ENCODE measurements around the gene HSD17B11. TPM values are rescaled to one million over a fixed set of nuclear protein-coding genes. Genes with fewer than 3 reads are reported as not detected.
"Not testable (repeated sequence)": the region's sequence is repeated elsewhere in the genome, so short reads cannot be mapped to it uniquely, and the experiment has no call there.

Gene HSD17B11
- total RNA-seq, 1 donor from 2014 or later = 10.3 TPM

- no peaks in the 10 kb centered on the region for H3K36me3 Mint-ChIP-seq (ENCODE audit: low read depth)
- H3K4me3 Mint-ChIP-seq (ENCODE audit: unreplicated experiment) = no peak overlapping the region
- peaks cover 30% of the 10 kb centered on the region for H3K4me1 Mint-ChIP-seq (ENCODE audit: low read depth)
- DNase-seq (ENCODE audit: low spot score) = no peak
- no peaks in the 10 kb centered on the region for H3K27me3 Mint-ChIP-seq (ENCODE audit: low read depth)
- no peak overlapping the region for H3K27ac Mint-ChIP-seq (ENCODE audit: unreplicated experiment)
- H3K9me3 Mint-ChIP-seq (ENCODE audit: low read depth) = peaks cover 9% of the 10 kb centered on the region
- TF ChIP-seq CTCF (IDR thresholded peaks at IDR 0.05) = no peak
Observed at GRCh38 chr4:87420276-87420830, 29.4 kb upstream of the HSD17B11 start.

- H3K4me3 Mint-ChIP-seq (ENCODE audit: unreplicated experiment) = no peak overlapping the region
- no peaks in the 10 kb centered on the region for H3K36me3 Mint-ChIP-seq (ENCODE audit: low read depth)
- TF ChIP-seq CTCF (IDR thresholded peaks at IDR 0.05) = no peak
- H3K27ac Mint-ChIP-seq (ENCODE audit: unreplicated experiment) = no peak overlapping the region
- no peak for DNase-seq (ENCODE audit: low spot score)
- peaks cover 9% of the 10 kb centered on the region for H3K9me3 Mint-ChIP-seq (ENCODE audit: low read depth)
- peaks cover 25% of the 10 kb centered on the region for H3K4me1 Mint-ChIP-seq (ENCODE audit: low read depth)
- H3K27me3 Mint-ChIP-seq (ENCODE audit: low read depth) = no peaks in the 10 kb centered on the region
Observed at GRCh38 chr4:87419578-87420249, 28.7 kb upstream of the HSD17B11 start.

GRCh38 chr4:87418410-87418809 lies 27.4 kb upstream of the HSD17B11 start:
- H3K27me3 Mint-ChIP-seq (ENCODE audit: low read depth); H3K27ac Mint-ChIP-seq (ENCODE audit: unreplicated experiment); H3K4me3 Mint-ChIP-seq (ENCODE audit: unreplicated experiment); DNase-seq (ENCODE audit: low spot score); H3K36me3 Mint-ChIP-seq (ENCODE audit: low read depth): not testable (repeated sequence)
- H3K9me3 Mint-ChIP-seq (ENCODE audit: low read depth) = peaks cover 11% of the 10 kb centered on the region
- peaks cover 14% of the 10 kb centered on the region for H3K4me1 Mint-ChIP-seq (ENCODE audit: low read depth)

GRCh38 chr4:87416965-87417364 lies 26.0 kb upstream of the HSD17B11 start:
- no peak overlapping the region for H3K4me3 Mint-ChIP-seq (ENCODE audit: unreplicated experiment)
- no peaks in the 10 kb centered on the region for H3K27me3 Mint-ChIP-seq (ENCODE audit: low read depth)
- TF ChIP-seq CTCF (IDR thresholded peaks at IDR 0.05) = no peak
- DNase-seq (ENCODE audit: low spot score) = no peak
- no peaks in the 10 kb centered on the region for H3K36me3 Mint-ChIP-seq (ENCODE audit: low read depth)
- peaks cover 11% of the 10 kb centered on the region for H3K9me3 Mint-ChIP-seq (ENCODE audit: low read depth)
- no peak overlapping the region for H3K27ac Mint-ChIP-seq (ENCODE audit: unreplicated experiment)
- H3K4me1 Mint-ChIP-seq (ENCODE audit: low read depth) = peaks cover 8% of the 10 kb centered on the region

- no peak overlapping the region for H3K27ac Mint-ChIP-seq (ENCODE audit: unreplicated experiment)
- H3K36me3 Mint-ChIP-seq (ENCODE audit: low read depth) = no peaks in the 10 kb centered on the region
- H3K9me3 Mint-ChIP-seq (ENCODE audit: low read depth) = peaks cover 11% of the 10 kb centered on the region
Observed at GRCh38 chr4:87414816-87415215, 23.8 kb upstream of the HSD17B11 start.

More at GRCh38 chr4:87414816-87415215, 23.8 kb upstream of the HSD17B11 start:
- Mint-ChIP-seq H3K27me3 (ENCODE audit: low read depth) (no peaks in the 10 kb centered on the region), H3K4me3 (ENCODE audit: unreplicated experiment) (no peak overlapping the region), H3K4me1 (ENCODE audit: low read depth) (no peaks in the 10 kb centered on the region)
- TF ChIP-seq CTCF (IDR thresholded peaks at IDR 0.05) = no peak
- no peak for DNase-seq (ENCODE audit: low spot score)

Data from chondrocyte (in vitro differentiated cells).